Stimulated activated naive CD8-positive, alpha-beta T cell treated with anti-CD3 and anti-CD28 coated beads, Interleukin-15, amount 100 ng/mL, for 72 hours (primary cell): Measurements from ENCODE around the gene PRSS22.

Experiments used
- ATAC-seq: fragments of 150-1000 bp; cut with Tn5 transposase; 2 replicates; pipeline ENCODE4 v1.10.0; 2021; ENCODE audit warnings: mild to moderate bottlenecking, moderate library complexity
- DNase-seq, 2 donors: peaks; one replicate each; pipeline ENCODE4 v3.0.0; 2021 to 2022
- H3K27ac Mint-ChIP-seq, 2 donors: one replicate each; pipeline ENCODE4 v1.8.0; 2022; ENCODE audit warnings: mild to moderate bottlenecking in 2 of 2, mixed read lengths in 2 of 2, moderate library complexity in 2 of 2
- H3K27me3 Mint-ChIP-seq: one replicate; pipeline ENCODE4 v1.8.0; 2022; ENCODE audit warnings: mixed read lengths
- H3K4me1 Mint-ChIP-seq: one replicate; pipeline ENCODE4 v1.8.0; 2022; ENCODE audit warnings: mild to moderate bottlenecking, mixed read lengths
- H3K4me3 Mint-ChIP-seq, 2 donors: one replicate each; pipeline ENCODE4 v1.8.0; 2022; ENCODE audit warnings: mild to moderate bottlenecking in 2 of 2, mixed read lengths in 2 of 2, moderate library complexity in 1 of 2
- H3K9me3 Mint-ChIP-seq, 2 donors: one replicate each; pipeline ENCODE4 v1.8.0; 2022; ENCODE audit warnings: mixed read lengths in 2 of 2

Gene PRSS22

DNA sequence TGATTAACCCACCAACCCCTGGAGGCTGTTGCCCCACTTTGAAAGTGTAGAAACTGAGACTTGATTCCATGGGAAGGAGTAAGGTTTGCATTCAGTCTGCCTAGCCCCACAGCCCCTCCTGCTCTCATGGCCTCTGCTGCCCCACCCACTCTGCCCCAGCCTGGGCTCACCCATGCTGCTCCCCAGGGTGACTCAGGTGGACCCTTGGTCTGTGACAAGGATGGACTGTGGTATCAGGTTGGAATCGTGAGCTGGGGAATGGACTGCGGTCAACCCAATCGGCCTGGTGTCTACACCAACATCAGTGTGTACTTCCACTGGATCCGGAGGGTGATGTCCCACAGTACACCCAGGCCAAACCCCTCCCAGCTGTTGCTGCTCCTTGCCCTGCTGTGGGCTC lies 53.2 kb downstream of the PRSS22 start:
- Mint-ChIP-seq H3K27ac (no peak overlapping the region), H3K9me3 (peaks cover 15 to 28% of the 10 kb centered on the region in 2 donors), H3K4me3 (no peak overlapping the region), H3K4me1 (no peaks in the 10 kb centered on the region), H3K27me3 (peaks cover 20% of the 10 kb centered on the region)
- DNase-seq, result no peak
- ATAC-seq, result no peak

DNA sequence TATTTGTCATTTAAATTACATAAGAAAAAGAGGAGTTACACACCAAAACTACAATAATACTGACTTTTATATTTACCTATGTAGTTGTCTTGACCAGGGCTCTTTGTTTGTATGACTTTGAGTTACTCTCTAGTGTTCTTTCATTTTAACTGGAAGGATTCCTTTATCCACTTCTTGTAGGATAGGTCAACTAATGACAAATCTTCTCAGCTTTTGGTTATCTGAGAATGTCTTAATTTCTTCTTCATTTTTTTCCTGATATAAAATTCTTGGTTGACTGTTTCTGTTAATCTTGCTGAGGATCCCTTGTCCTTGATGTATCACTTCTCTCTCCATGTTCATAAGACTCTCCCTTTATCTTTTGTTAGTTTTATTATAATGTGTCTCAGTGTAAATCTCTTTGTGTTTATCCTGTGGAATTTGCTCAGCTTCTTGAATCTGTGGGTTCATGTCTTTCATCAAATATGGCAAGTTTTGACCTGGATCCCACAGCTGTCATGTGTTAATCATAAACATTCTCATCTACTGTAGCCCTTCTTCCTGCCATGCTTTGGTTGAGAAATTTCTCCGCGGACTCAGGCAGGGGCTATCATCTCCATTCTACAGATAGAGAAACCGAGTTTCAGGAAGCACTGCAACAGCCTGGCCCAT lies 54.3 kb downstream of the PRSS22 start:
- DNase-seq (no peak), ATAC-seq (no peak)
- H3K4me1 Mint-ChIP-seq, result no peaks in the 10 kb centered on the region
- H3K27me3 Mint-ChIP-seq, result peaks cover 10% of the 10 kb centered on the region
- H3K27ac Mint-ChIP-seq, result no peak overlapping the region
- H3K9me3 Mint-ChIP-seq, result peaks cover 15 to 28% of the 10 kb centered on the region in 2 donors
- no peak overlapping the region for H3K4me3 Mint-ChIP-seq
